HEK293 (cell line): ENCODE measurements around the gene IL25.

Experiments used
- CTCF ChIA-PET: fragments of 350-600 bp; formaldehyde crosslinking; extraction: SDS; loops from one replicate; lab custom pipeline; 2021; ENCODE audit warnings: antibody characterized with exemption; lab: Yijun Ruan, JAX
- POLR2A ChIA-PET: fragments of 300-600 bp; formaldehyde crosslinking; extraction: SDS; loops from one replicate; lab custom pipeline; 2020; ENCODE audit warnings: antibody characterized with exemption, inconsistent platforms; lab: Yijun Ruan, JAX
- H3K27ac ChIP-seq: fragments of 200-500 bp; sonication (Bioruptor generic); 2 replicates; pipeline ENCODE4 v1.5.1; 2014; ENCODE audit warnings: low read depth, low read length, control low read depth, inconsistent platforms; ENCODE audit errors: extremely low read depth
- H3K36me3 ChIP-seq, 2 experiments: fragments of 200-500 bp in 1 of 2; sonication (Bioruptor generic) in 1 of 2; 1 replicate in 1 of 2; 2 replicates in 1 of 2; pipeline ENCODE4 v1.5.1; 2014 to 2017; ENCODE audit warnings: inconsistent platforms in 2 of 2, low read length in 2 of 2; ENCODE audit not compliant: control insufficient read depth in 2 of 2, insufficient read depth in 1 of 2
- H3K4me1 ChIP-seq: fragments of 200-500 bp; sonication (Bioruptor generic); 2 replicates; pipeline ENCODE4 v1.5.1; 2014; ENCODE audit warnings: mild to moderate bottlenecking, low read length, inconsistent platforms; ENCODE audit not compliant: control insufficient read depth, insufficient read depth
- H3K4me3 ChIP-seq: 2 replicates; pipeline ENCODE4 v1.5.1; 2011; ENCODE audit warnings: low read depth, mild to moderate bottlenecking, control low read depth, low read length, moderate library complexity
- H3K9me3 ChIP-seq: fragments of 200-500 bp; sonication (Bioruptor generic); 2 replicates; pipeline ENCODE4 v1.5.1; 2014; ENCODE audit warnings: low read depth, low read length, inconsistent platforms; ENCODE audit not compliant: control insufficient read depth, insufficient read depth
- GLIS2 ChIP-seq: fragments of 450-650 bp; formaldehyde crosslinking; IDR thresholded peaks from 2 replicates; pipeline ENCODE4 v1.5.1; 2016; ENCODE audit warnings: missing biosample characterization, missing genetic modification characterization
- RBAK ChIP-seq: fragments of 450-650 bp; formaldehyde crosslinking; IDR thresholded peaks from 2 replicates; pipeline ENCODE4 v1.5.1; 2016; ENCODE audit warnings: missing biosample characterization, missing genetic modification characterization
- YY1 ChIP-seq: fragments of 450-650 bp; formaldehyde crosslinking; IDR thresholded peaks from 2 replicates; pipeline ENCODE4 v1.5.1; 2018; ENCODE audit warnings: missing biosample characterization, missing genetic modification characterization
- ZNF138 ChIP-seq: fragments of 450-650 bp; formaldehyde crosslinking; IDR thresholded peaks from 2 replicates; pipeline ENCODE4 v1.5.1; 2016; ENCODE audit warnings: missing biosample characterization, missing genetic modification characterization, borderline replicate concordance
- ZNF16 ChIP-seq: fragments of 450-650 bp; formaldehyde crosslinking; IDR thresholded peaks from 2 replicates; pipeline ENCODE4 v1.5.1; 2016; ENCODE audit warnings: low read depth, missing biosample characterization, missing genetic modification characterization
- ZNF274 ChIP-seq, 2 experiments: fragments of 200-500 bp in 1 of 2; fragments of 450-650 bp in 1 of 2; sonication (Bioruptor generic) in 1 of 2; formaldehyde crosslinking in 1 of 2; IDR thresholded peaks; 2 replicates each; pipeline versions ENCODE4 v1.5.1 to v1.6.1; 2014 to 2016; ENCODE audit warnings: borderline replicate concordance in 1 of 2, inconsistent platforms in 1 of 2, low read length in 1 of 2, missing biosample characterization in 1 of 2, missing genetic modification characterization in 1 of 2
- ZNF354C ChIP-seq: fragments of 450-650 bp; formaldehyde crosslinking; IDR thresholded peaks from 2 replicates; pipeline ENCODE4 v1.5.1; 2016; ENCODE audit warnings: missing biosample characterization, missing genetic modification characterization, low read depth, borderline replicate concordance
- ZNF529 ChIP-seq: fragments of 450-650 bp; formaldehyde crosslinking; IDR thresholded peaks from 2 replicates; pipeline ENCODE4 v1.5.1; 2017; ENCODE audit warnings: missing genetic modification characterization, missing biosample characterization; ENCODE audit not compliant: insufficient replicate concordance
- ZNF571 ChIP-seq: fragments of 450-650 bp; formaldehyde crosslinking; IDR thresholded peaks from 2 replicates; pipeline ENCODE4 v1.5.0; 2017; ENCODE audit warnings: missing biosample characterization, missing genetic modification characterization
- ZNF747 ChIP-seq: fragments of 450-650 bp; formaldehyde crosslinking; IDR thresholded peaks from 2 replicates; pipeline ENCODE4 v1.5.1; 2016; ENCODE audit warnings: missing biosample characterization, missing genetic modification characterization
- ZNF768 ChIP-seq: fragments of 450-650 bp; formaldehyde crosslinking; IDR thresholded peaks from 2 replicates; pipeline ENCODE4 v1.5.1; 2018; ENCODE audit warnings: missing biosample characterization, mild to moderate bottlenecking, missing genetic modification characterization
- ZNF785 ChIP-seq: fragments of 450-650 bp; formaldehyde crosslinking; IDR thresholded peaks from 2 replicates; pipeline ENCODE4 v1.5.1; 2016; ENCODE audit warnings: missing biosample characterization, missing genetic modification characterization
- ZNF837 ChIP-seq: fragments of 450-650 bp; formaldehyde crosslinking; IDR thresholded peaks from 2 replicates; pipeline ENCODE4 v1.5.1; 2016; ENCODE audit warnings: missing biosample characterization, missing genetic modification characterization
- ZSCAN16 ChIP-seq: fragments of 450-650 bp; formaldehyde crosslinking; IDR thresholded peaks from 2 replicates; pipeline ENCODE4 v1.5.1; 2016; ENCODE audit warnings: missing biosample characterization, missing genetic modification characterization
- ZXDB ChIP-seq: fragments of 450-650 bp; formaldehyde crosslinking; IDR thresholded peaks from 2 replicates; pipeline ENCODE4 v1.5.1; 2016; ENCODE audit warnings: missing biosample characterization, missing genetic modification characterization
- TF ChIP-seq, protein P1 (sequence below): fragments of 450-650 bp; formaldehyde crosslinking; IDR thresholded peaks from 2 replicates; pipeline ENCODE4 v1.5.1; 2016; ENCODE audit warnings: missing biosample characterization, missing genetic modification characterization, borderline replicate concordance
- TF ChIP-seq, protein P2 (sequence below): fragments of 450-650 bp; formaldehyde crosslinking; IDR thresholded peaks from 2 replicates; pipeline ENCODE4 v1.5.1; 2016; ENCODE audit warnings: missing biosample characterization, missing genetic modification characterization
- TF ChIP-seq, protein P3 (sequence below): fragments of 450-650 bp; IDR thresholded peaks from 2 replicates; pipeline ENCODE4 v1.5.1; 2018; ENCODE audit warnings: missing biosample characterization, mild to moderate bottlenecking, missing genetic modification characterization

IL25 gene

DNA sequence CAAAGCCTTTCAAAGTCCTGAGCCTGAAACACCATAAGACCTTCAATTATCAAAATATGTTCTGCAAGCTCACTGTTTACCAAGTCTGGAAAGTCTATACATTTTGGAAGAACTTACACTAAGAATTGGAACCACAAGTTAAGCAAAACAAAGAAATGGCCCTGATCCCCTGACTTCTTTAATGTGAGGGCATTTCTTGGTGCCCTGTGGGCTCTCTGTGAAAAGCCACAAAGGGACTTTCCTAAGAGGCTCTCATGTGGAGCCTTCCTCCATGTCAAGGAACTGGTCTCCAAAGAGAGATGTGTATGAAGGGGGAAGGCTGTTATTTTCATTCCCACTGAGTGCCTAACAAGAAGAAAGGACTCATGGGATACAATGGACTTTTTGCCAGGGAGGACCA, 49.0 kb downstream of the IL25 start (continued):
- TF ChIP-seq, protein P1, sequence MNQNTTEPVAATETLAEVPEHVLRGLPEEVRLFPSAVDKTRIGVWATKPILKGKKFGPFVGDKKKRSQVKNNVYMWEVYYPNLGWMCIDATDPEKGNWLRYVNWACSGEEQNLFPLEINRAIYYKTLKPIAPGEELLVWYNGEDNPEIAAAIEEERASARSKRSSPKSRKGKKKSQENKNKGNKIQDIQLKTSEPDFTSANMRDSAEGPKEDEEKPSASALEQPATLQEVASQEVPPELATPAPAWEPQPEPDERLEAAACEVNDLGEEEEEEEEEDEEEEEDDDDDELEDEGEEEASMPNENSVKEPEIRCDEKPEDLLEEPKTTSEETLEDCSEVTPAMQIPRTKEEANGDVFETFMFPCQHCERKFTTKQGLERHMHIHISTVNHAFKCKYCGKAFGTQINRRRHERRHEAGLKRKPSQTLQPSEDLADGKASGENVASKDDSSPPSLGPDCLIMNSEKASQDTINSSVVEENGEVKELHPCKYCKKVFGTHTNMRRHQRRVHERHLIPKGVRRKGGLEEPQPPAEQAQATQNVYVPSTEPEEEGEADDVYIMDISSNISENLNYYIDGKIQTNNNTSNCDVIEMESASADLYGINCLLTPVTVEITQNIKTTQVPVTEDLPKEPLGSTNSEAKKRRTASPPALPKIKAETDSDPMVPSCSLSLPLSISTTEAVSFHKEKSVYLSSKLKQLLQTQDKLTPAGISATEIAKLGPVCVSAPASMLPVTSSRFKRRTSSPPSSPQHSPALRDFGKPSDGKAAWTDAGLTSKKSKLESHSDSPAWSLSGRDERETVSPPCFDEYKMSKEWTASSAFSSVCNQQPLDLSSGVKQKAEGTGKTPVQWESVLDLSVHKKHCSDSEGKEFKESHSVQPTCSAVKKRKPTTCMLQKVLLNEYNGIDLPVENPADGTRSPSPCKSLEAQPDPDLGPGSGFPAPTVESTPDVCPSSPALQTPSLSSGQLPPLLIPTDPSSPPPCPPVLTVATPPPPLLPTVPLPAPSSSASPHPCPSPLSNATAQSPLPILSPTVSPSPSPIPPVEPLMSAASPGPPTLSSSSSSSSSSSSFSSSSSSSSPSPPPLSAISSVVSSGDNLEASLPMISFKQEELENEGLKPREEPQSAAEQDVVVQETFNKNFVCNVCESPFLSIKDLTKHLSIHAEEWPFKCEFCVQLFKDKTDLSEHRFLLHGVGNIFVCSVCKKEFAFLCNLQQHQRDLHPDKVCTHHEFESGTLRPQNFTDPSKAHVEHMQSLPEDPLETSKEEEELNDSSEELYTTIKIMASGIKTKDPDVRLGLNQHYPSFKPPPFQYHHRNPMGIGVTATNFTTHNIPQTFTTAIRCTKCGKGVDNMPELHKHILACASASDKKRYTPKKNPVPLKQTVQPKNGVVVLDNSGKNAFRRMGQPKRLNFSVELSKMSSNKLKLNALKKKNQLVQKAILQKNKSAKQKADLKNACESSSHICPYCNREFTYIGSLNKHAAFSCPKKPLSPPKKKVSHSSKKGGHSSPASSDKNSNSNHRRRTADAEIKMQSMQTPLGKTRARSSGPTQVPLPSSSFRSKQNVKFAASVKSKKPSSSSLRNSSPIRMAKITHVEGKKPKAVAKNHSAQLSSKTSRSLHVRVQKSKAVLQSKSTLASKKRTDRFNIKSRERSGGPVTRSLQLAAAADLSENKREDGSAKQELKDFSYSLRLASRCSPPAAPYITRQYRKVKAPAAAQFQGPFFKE (tag by site-specific recombination), result no peak
- no peak for TF ChIP-seq RBAK (tag by site-specific recombination)
- TF ChIP-seq GLIS2, result no peak

DNA sequence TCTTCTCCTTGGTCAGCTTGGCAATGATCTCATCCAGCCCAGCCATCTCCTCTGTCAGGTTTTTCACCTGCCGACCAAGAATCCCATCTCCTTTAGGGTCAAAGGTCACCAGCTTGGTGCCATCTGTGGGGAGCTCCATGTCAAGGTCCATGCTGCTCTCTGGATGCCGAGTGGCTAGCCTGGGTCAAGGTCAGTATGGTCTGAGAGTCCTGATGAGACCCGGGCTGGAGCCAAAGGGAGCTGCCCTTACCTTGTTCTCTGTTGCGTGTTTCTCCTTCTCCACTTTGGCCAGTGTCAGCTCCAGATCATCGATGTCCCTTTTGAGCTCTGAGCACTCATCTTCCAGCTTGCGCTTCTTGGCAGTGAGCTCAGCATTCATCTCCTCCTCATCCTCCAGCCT, 51.0 kb downstream of the IL25 start:
- CTCF ChIA-PET, result interaction anchor here (0.7 kb wide), 1 partner anchor 12 kb away, joined by 6 read pairs; no protein-coding TSS in a partner anchor
- Histone ChIP-seq H3K27ac (no peak overlapping the region), H3K4me3 (no peak overlapping the region), H3K36me3 (no peaks in the 10 kb centered on the region), H3K4me1 (no peaks in the 10 kb centered on the region), H3K9me3 (no peaks in the 10 kb centered on the region)
- POLR2A ChIA-PET, result no interaction called here
- TF ChIP-seq ZNF16, result no peak
- TF ChIP-seq ZXDB (tag by site-specific recombination), result no peak
- no peak for TF ChIP-seq YY1 (tag by site-specific recombination)
- TF ChIP-seq ZNF785, result no peak
- no peak for TF ChIP-seq ZSCAN16 (tag by site-specific recombination)
- TF ChIP-seq ZNF138, result no peak
- TF ChIP-seq ZNF768 (tag by site-specific recombination), result no peak
- TF ChIP-seq ZNF571 (tag by site-specific recombination), result no peak
- TF ChIP-seq, protein P2, sequence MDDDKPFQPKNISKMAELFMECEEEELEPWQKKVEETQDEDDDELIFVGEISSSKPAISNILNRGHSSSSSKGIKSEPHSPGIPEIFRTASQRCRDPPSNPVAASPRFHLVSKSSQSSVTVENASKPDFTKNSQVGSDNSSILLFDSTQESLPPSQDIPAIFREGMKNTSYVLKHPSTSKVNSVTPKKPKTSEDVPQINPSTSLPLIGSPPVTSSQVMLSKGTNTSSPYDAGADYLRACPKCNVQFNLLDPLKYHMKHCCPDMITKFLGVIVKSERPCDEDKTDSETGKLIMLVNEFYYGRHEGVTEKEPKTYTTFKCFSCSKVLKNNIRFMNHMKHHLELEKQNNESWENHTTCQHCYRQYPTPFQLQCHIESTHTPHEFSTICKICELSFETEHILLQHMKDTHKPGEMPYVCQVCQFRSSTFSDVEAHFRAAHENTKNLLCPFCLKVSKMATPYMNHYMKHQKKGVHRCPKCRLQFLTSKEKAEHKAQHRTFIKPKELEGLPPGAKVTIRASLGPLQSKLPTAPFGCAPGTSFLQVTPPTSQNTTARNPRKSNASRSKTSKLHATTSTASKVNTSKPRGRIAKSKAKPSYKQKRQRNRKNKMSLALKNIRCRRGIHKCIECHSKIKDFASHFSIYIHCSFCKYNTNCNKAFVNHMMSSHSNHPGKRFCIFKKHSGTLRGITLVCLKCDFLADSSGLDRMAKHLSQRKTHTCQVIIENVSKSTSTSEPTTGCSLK (tag by site-specific recombination), result no peak
- no peak for TF ChIP-seq ZNF274 (IDR thresholded peaks at IDR 0.05; ENCODE audit: low read length)
- TF ChIP-seq ZNF274 (tag by site-specific recombination; IDR thresholded peaks at IDR 0.05; ENCODE audit: borderline replicate concordance), result no peak
- TF ChIP-seq ZNF747, result no peak
- TF ChIP-seq, protein P3, sequence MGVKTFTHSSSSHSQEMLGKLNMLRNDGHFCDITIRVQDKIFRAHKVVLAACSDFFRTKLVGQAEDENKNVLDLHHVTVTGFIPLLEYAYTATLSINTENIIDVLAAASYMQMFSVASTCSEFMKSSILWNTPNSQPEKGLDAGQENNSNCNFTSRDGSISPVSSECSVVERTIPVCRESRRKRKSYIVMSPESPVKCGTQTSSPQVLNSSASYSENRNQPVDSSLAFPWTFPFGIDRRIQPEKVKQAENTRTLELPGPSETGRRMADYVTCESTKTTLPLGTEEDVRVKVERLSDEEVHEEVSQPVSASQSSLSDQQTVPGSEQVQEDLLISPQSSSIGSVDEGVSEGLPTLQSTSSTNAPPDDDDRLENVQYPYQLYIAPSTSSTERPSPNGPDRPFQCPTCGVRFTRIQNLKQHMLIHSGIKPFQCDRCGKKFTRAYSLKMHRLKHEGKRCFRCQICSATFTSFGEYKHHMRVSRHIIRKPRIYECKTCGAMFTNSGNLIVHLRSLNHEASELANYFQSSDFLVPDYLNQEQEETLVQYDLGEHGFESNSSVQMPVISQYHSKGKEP (tag by site-specific recombination), result no peak
- TF ChIP-seq ZNF529, result no peak
- no peak for TF ChIP-seq ZNF837
- TF ChIP-seq ZNF354C (tag by site-specific recombination), result no peak
